Keratinocyte (primary cell): ENCODE measurements around the gene ABHD5. TPM values are rescaled to one million over a fixed set of nuclear protein-coding genes. Genes with fewer than 3 reads are reported as not detected.

Experiments used
- DNase-seq: peaks from one replicate; pipeline ENCODE4 v3.0.0-alpha.2; 2011; ENCODE audit warnings: low read depth, missing footprints, low spot score
- FAIRE-seq: peaks from 2 replicates; lab custom pipeline; 2011; peaks lifted over from hg19 to GRCh38; lab: Jason Lieb, UNC
- H2AFZ ChIP-seq: 2 replicates; pipeline ENCODE4 v1.6.0; 2012; ENCODE audit warnings: low read length, control low read depth, inconsistent platforms; ENCODE audit not compliant: control insufficient read depth
- H3K27ac ChIP-seq: 2 replicates; pipeline ENCODE4 v1.5.1; 2011; ENCODE audit warnings: low read length; ENCODE audit not compliant: control insufficient read depth, insufficient read depth
- H3K27me3 ChIP-seq: 3 replicates; pipeline ENCODE4 v1.6.0; 2011; ENCODE audit warnings: low read length; ENCODE audit not compliant: control insufficient read depth, insufficient read depth; ENCODE audit errors: extremely low read depth
- H3K36me3 ChIP-seq, 2 experiments: 2 replicates in 1 of 2; 3 replicates in 1 of 2; pipeline ENCODE4 v1.5.1; 2011; ENCODE audit warnings: low read length in 2 of 2, mild to moderate bottlenecking in 1 of 2; ENCODE audit not compliant: control insufficient read depth in 2 of 2, insufficient read depth in 2 of 2; ENCODE audit errors: extremely low read depth in 1 of 2
- H3K4me1 ChIP-seq: 3 replicates; pipeline ENCODE4 v1.5.1; 2011; ENCODE audit warnings: low read length; ENCODE audit not compliant: control insufficient read depth, insufficient read depth; ENCODE audit errors: extremely low read depth
- H3K4me2 ChIP-seq: 3 replicates; pipeline ENCODE4 v1.6.0; 2011; ENCODE audit warnings: low read depth, low read length; ENCODE audit not compliant: control insufficient read depth, insufficient read depth; ENCODE audit errors: extremely low read depth
- H3K4me3 ChIP-seq, 3 experiments: fragments of 200-600 bp in 1 of 3; sonication (generic) in 1 of 3; 2 replicates in 2 of 3; 3 replicates in 1 of 3; pipeline ENCODE4 v1.5.1; 2011 to 2016; ENCODE audit warnings: low read length in 3 of 3, mild to moderate bottlenecking in 3 of 3, control low read depth in 2 of 3, inconsistent platforms in 1 of 3, low read depth in 1 of 3, mixed read lengths in 1 of 3, mixed run types in 1 of 3, moderate library complexity in 1 of 3; ENCODE audit not compliant: control insufficient read depth in 2 of 3, insufficient read depth in 2 of 3; ENCODE audit errors: extremely low read depth in 1 of 3
- H3K79me2 ChIP-seq: 2 replicates; pipeline ENCODE4 v1.6.0; 2012; ENCODE audit warnings: low read length; ENCODE audit not compliant: control insufficient read depth, insufficient read depth
- H3K9ac ChIP-seq: 3 replicates; pipeline ENCODE4 v1.6.0; 2011; ENCODE audit warnings: low read length; ENCODE audit not compliant: control insufficient read depth, insufficient read depth; ENCODE audit errors: extremely low read depth
- H3K9me1 ChIP-seq: 3 replicates; pipeline ENCODE4 v1.6.0; 2011; ENCODE audit warnings: low read length; ENCODE audit not compliant: control insufficient read depth, insufficient read depth; ENCODE audit errors: extremely low read depth
- H3K9me3 ChIP-seq: 2 replicates; pipeline ENCODE4 v1.5.1; 2012; ENCODE audit warnings: low read depth, low read length; ENCODE audit not compliant: control insufficient read depth
- H4K20me1 ChIP-seq: 3 replicates; pipeline ENCODE4 v1.6.0; 2011; ENCODE audit warnings: low read length; ENCODE audit not compliant: control insufficient read depth, insufficient read depth; ENCODE audit errors: extremely low read depth
- EZH2 ChIP-seq: IDR thresholded peaks from one replicate; pipeline ENCODE4 v1.6.1; 2012; ENCODE audit warnings: inconsistent platforms, mild to moderate bottlenecking, low read length, moderate library complexity
- dilution Hi-C: fragments of 300-500 bp; cut with MboI; formaldehyde crosslinking; loops from one replicate; pipeline ENCODE4 v1.7.0; 2020; ENCODE audit warnings: low sequenced_read_pairs; ENCODE audit not compliant: extremely low pct_ligation_motif_present
- polyA plus RNA-seq, 5 experiments: library from polyadenylated mRNA; depleted of rRNA in 3 of 5; stranded (reverse) in 3 of 5; stranded (forward) in 1 of 5; unstranded in 1 of 5; fragments of >200 nt; gene quantifications; 1 replicate in 1 of 5; 2 replicates in 3 of 5; 3 replicates in 1 of 5; pipeline versions ENCODE4 v1.2.1 to v1.2.3, GENCODE V29; 2011 to 2012; ENCODE audit warnings: missing spikeins in 2 of 5, low read depth in 1 of 5, low replicate concordance in 1 of 5
- TF ChIP-seq, protein P1 (sequence below), 3 experiments: IDR thresholded peaks in 1 of 3; conservative IDR thresholded peaks in 1 of 3; optimal IDR thresholded peaks in 1 of 3; 2 replicates in 2 of 3; 3 replicates in 1 of 3; pipeline versions ENCODE3 to v1.5.1; 2011; ENCODE audit warnings: low read length in 3 of 3, mild to moderate bottlenecking in 3 of 3, moderate library complexity in 2 of 3, control low read depth in 1 of 3, inconsistent platforms in 1 of 3; ENCODE audit not compliant: insufficient read depth in 2 of 3; ENCODE audit errors: extremely low read depth in 1 of 3

The ABHD5 gene
- polyA plus RNA-seq, 1 donor (not counting 4 experiments of a cell fraction or from before 2014, with no cell fraction given): 26.8 TPM

GRCh38 chr3:43774799-43775198 is 84.1 kb downstream of the ABHD5 start:
- Histone ChIP-seq H3K9me1 (no peaks in the 10 kb centered on the region), H3K27me3 (no peaks in the 10 kb centered on the region), H3K9me3 (no peaks in the 10 kb centered on the region), H4K20me1 (no peaks in the 10 kb centered on the region), H3K27ac (no peak overlapping the region), H3K4me2 (no peak overlapping the region), H3K4me3 (no peak overlapping the region), H3K4me1 (peaks cover 16% of the 10 kb centered on the region), H3K36me3 (no peaks in the 10 kb centered on the region), H3K79me2 (no peaks in the 10 kb centered on the region), H2AFZ (no peak overlapping the region), H3K9ac (no peak overlapping the region)
- DNase-seq: no peak
- FAIRE-seq: no peak
- dilution Hi-C loops: no loop called here
- TF ChIP-seq, protein P1, sequence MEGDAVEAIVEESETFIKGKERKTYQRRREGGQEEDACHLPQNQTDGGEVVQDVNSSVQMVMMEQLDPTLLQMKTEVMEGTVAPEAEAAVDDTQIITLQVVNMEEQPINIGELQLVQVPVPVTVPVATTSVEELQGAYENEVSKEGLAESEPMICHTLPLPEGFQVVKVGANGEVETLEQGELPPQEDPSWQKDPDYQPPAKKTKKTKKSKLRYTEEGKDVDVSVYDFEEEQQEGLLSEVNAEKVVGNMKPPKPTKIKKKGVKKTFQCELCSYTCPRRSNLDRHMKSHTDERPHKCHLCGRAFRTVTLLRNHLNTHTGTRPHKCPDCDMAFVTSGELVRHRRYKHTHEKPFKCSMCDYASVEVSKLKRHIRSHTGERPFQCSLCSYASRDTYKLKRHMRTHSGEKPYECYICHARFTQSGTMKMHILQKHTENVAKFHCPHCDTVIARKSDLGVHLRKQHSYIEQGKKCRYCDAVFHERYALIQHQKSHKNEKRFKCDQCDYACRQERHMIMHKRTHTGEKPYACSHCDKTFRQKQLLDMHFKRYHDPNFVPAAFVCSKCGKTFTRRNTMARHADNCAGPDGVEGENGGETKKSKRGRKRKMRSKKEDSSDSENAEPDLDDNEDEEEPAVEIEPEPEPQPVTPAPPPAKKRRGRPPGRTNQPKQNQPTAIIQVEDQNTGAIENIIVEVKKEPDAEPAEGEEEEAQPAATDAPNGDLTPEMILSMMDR (optimal IDR thresholded peaks at IDR 0.05 in 1 of 3, IDR thresholded peaks at IDR 0.05 in 1 of 3, conservative IDR thresholded peaks at IDR 0.05 in 1 of 3; ENCODE audit: extremely low read depth in 1 of 3, insufficient read depth in 2 of 3, low read length in 3 of 3): no peak
- TF ChIP-seq EZH2: no peak

GRCh38 chr3:43776101-43776500 is 85.4 kb downstream of the ABHD5 start:
- TF ChIP-seq, protein P1 (optimal IDR thresholded peaks at IDR 0.05 in 1 of 3, IDR thresholded peaks at IDR 0.05 in 1 of 3, conservative IDR thresholded peaks at IDR 0.05 in 1 of 3; ENCODE audit: extremely low read depth in 1 of 3, insufficient read depth in 2 of 3, low read length in 3 of 3): no peak
- no peak for TF ChIP-seq EZH2
- no peaks in the 10 kb centered on the region for H3K79me2 ChIP-seq
- no peak overlapping the region for H3K9ac ChIP-seq
- no peaks in the 10 kb centered on the region for H4K20me1 ChIP-seq
- no peaks in the 10 kb centered on the region for H3K9me1 ChIP-seq
- no peaks in the 10 kb centered on the region for H3K9me3 ChIP-seq
- peaks cover 6% of the 10 kb centered on the region for H3K4me1 ChIP-seq
- no peak overlapping the region for H2AFZ ChIP-seq
- DNase-seq: no peak
- H3K27me3 ChIP-seq: no peaks in the 10 kb centered on the region
- H3K4me3 ChIP-seq: no peak overlapping the region
- no peak overlapping the region for H3K4me2 ChIP-seq
- H3K36me3 ChIP-seq: no peaks in the 10 kb centered on the region
- no peak for FAIRE-seq
- dilution Hi-C loops: no loop called here
- no peak overlapping the region for H3K27ac ChIP-seq
